Gastrocnemius medialis (tissue), 4 donors: ENCODE measurements around the gene ADCY5.

Experiments used
- POLR2A ChIP-seq, 2 donors: fragments of 450-650 bp; IDR thresholded peaks; one replicate each; pipeline ENCODE4 v1.6.1; 2017; ENCODE audit warnings: antibody characterized with exemption in 2 of 2, mild to moderate bottlenecking in 2 of 2, moderate library complexity in 2 of 2
- TF ChIP-seq, protein P1 (sequence below), 5 experiments: fragments of 450-650 bp in 3 of 5; fragments of 200-600 bp in 2 of 5; sonication (generic) in 2 of 5; IDR thresholded peaks in 4 of 5; conservative IDR thresholded peaks in 1 of 5; 1 replicate in 4 of 5; 2 replicates in 1 of 5; pipeline ENCODE4 v1.5.1; 2016 to 2019; ENCODE audit warnings: antibody characterized with exemption in 5 of 5, mild to moderate bottlenecking in 3 of 5, moderate library complexity in 3 of 5

DNA sequence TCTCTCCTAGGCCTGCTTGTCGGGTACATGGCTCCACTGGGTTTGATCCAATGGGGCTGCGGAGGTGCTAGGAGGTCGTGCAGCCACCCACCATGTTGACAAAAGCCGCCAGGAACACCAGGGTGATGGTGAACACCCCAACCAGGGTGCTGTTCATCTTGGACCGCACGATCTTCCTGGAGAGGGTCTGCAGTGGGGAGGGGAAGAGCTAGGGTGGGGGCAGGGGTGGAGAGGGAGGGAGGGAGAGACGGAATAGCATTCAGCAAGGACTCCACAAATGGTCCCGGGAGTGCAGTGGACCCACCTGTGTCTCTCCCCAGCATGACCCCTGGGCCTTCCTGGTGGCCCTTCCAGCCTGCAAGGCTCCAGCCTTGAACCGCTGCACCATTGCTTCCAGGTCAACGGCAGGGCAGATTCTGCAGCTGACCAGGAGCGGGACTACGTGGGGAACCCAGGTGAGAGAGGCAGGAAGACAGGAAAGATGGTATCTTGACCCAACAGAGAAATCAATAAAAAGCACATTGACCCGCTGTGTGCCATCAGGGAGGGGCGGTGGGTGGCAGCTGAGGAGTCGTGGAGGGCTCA, 144.8 kb downstream of the ADCY5 start:
- TF ChIP-seq, protein P1, sequence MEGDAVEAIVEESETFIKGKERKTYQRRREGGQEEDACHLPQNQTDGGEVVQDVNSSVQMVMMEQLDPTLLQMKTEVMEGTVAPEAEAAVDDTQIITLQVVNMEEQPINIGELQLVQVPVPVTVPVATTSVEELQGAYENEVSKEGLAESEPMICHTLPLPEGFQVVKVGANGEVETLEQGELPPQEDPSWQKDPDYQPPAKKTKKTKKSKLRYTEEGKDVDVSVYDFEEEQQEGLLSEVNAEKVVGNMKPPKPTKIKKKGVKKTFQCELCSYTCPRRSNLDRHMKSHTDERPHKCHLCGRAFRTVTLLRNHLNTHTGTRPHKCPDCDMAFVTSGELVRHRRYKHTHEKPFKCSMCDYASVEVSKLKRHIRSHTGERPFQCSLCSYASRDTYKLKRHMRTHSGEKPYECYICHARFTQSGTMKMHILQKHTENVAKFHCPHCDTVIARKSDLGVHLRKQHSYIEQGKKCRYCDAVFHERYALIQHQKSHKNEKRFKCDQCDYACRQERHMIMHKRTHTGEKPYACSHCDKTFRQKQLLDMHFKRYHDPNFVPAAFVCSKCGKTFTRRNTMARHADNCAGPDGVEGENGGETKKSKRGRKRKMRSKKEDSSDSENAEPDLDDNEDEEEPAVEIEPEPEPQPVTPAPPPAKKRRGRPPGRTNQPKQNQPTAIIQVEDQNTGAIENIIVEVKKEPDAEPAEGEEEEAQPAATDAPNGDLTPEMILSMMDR (IDR thresholded peaks at IDR 0.05 in 4 of 5, conservative IDR thresholded peaks at IDR 0.05 in 1 of 5) = no peak
- no peak for TF ChIP-seq POLR2A (IDR thresholded peaks at IDR 0.05)
